ENCODE results near the gene RAD51D.

GRCh38 chr17:35101036-35101435 lies 18.6 kb downstream of the RAD51D start:
- TF ChIP-seq RAD21 (IDR thresholded peaks at IDR 0.05; ENCODE audit: low read length) (no peak), YY1 (IDR thresholded peaks at IDR 0.05; ENCODE audit: low read depth) (no peak), POLR2AphosphoS5 (IDR thresholded peaks at IDR 0.05; ENCODE audit: low read depth, low read length) (no peak), GATA2 (CRISPR knock-in tag; IDR thresholded peaks at IDR 0.05) (no peak), CTCF (IDR thresholded peaks at IDR 0.05) (no peak), MXI1 (IDR thresholded peaks at IDR 0.05; ENCODE audit: low read depth, low read length) (no peak), SMC3 (IDR thresholded peaks at IDR 0.05; ENCODE audit: low read depth, low read length) (no peak), NRF1 (IDR thresholded peaks at IDR 0.05; ENCODE audit: low read depth, low read length) (no peak), REST (IDR thresholded peaks at IDR 0.05; ENCODE audit: low read depth, low read length) (no peak)
